ENCODE results near the gene SNRNP25. TPM values are rescaled to one million over a fixed set of nuclear protein-coding genes. Genes with fewer than 3 reads are reported as not detected.

The SNRNP25 gene
- total RNA-seq, 1 donor from 2014 or later = 85.7 TPM

DNA sequence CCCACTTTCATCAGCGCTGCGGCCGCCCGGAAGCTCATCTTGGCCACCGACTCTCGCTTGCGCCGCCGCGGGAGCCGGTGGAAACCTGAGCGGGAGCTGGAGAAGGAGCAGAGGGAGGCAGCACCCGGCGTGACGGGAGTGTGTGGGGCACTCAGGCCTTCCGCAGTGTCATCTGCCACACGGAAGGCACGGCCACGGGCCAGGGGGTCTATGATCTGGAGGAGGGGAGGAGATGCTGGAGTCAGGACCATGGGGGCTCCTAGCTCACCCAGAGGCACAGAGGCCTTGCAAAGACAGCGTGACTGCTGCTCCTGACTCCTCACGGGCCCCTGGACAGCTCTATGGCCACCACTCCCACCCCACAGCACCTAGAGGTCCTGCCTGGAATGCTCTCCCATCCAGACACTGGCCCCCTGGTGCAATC lies 9.4 kb downstream of the SNRNP25 start:
- intact Hi-C loops (cut with micrococcal nuclease) = no loop called here

- intact Hi-C loops (cut with micrococcal nuclease) = no loop called here
Observed at GRCh38 chr16:63466-63865, 9.8 kb downstream of the SNRNP25 start.

DNA sequence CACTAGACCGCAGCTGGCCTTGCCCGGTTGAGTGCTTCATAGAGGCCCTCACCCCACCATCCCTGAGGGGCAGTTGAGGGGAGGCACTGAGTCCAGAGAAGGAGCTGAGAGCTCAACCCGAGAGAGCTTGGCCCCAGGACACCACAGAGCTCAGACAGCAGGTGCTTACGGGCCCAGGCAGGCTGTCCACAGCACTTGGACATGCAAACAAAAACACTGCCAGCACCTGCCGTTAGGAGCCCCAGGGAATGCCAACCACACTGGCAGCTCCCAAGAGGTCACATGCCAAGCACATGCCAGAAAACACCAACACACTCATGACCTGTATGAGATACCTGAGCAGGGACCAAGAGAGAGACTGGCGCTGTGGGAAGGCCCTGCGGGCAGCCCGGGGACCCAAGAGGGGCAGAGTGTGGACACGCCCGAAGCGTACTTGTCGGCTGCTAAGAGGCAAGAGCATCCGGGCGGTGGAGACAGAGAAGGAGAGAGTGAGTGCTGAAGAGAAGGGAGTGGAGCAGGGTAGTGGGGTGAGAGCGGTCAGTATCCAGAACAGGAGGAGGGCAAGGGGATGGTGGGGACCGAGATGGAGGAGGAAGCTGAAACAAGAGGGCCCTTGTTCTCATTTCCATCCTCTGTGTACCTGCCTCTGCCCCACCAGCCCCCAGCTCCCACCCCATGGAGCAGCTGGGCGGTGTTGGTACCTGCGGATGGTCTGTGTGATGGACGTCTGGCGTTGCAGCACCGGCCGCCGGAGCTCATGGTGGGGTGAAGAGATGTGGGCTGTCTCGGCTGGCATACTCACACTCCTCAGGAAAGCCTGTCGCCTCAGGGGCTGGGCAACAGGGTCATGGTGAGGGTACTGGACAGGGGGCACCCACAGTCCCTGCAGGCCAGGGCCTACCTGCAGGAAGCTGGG lies 10.6 kb downstream of the SNRNP25 start:
- intact Hi-C loops (cut with micrococcal nuclease) = no loop called here

DNA sequence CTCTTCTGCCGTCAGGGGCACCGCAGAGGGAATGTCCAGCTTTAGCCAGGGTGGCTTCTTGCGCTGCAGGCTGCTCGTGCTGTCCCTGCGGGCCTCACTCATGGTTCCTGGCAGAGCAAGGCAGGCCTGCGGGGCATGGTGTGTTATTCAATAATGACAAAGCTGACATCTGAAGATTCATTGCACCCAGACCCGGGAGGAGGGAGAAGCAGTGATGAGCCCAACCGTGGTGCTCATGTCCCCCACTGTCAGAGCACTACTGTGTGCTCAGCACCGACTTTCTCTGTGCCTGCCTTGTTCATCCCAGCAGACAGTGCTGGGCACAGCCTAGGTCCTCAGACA lies 11.3 kb downstream of the SNRNP25 start:
- intact Hi-C loops (cut with micrococcal nuclease) = loop anchor here (1.0 kb wide), 5 partner anchors 12 to 297 kb away; partner anchors contain the start of genes MPG, POLR3K and SNRNP25

DNA sequence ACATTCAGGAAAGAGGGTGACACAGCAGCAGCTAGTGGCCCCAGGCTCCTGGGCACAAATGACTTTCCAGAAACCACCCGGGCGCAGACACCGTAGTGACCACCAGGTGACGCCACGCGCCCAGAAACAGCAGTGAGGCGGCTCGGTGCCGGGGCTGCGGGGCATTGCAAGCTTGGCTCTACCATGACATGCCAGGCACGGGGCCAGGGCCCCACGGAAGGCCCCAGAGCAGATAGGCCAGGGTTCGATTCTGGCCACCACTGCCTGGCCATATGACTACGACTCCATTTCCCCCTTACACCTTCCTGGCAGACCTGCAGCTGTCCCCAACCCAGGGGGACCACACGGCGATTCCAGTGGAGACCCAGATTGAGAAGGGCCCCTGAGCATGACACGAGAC lies 12.1 kb downstream of the SNRNP25 start:
- intact Hi-C loops (cut with micrococcal nuclease) = loop anchor here (1.0 kb wide), 5 partner anchors 12 to 297 kb away; partner anchors contain the start of genes MPG, POLR3K and SNRNP25

DNA sequence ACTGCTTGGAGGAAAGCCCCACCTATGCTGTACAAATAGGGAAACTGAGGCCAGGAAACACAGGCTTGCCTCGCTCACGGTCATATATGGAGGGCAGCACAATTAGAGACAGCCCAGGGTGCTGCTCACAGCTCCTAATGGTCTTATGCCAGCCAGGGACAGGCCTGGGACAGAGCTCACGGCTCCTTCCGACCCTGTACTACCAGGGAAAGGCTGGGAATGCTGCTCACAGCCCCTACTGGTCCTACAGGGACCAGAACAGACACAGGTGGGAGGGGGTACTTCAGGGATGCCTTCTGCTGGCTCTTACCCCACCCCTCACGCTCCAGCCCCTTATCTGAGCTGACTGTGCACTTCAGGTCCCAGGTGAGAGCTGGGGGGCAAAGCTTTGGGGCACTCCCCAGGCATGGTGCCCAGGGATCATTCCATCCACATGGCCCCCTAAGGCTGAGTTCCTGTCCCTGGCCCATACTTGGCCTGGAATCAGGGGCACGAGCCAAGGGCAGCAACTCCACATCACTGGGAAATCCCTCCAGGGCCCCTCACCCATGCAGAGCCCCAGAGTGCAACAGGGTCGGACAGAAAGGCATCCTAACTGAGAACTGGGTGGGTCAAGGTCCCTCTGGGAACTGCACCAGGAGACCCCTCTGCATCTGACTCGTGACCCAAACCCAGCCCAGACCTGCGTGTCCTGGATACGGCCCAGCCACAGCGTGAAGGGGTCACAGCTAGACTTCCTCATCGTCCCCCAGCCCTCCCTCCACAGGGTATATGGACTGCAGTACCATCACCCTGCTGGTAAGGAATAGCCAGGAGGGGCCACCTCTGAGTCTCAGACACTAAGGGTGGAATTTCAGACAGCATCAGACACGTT lies 12.9 kb downstream of the SNRNP25 start:
- intact Hi-C loops (cut with micrococcal nuclease) = no loop called here

DNA sequence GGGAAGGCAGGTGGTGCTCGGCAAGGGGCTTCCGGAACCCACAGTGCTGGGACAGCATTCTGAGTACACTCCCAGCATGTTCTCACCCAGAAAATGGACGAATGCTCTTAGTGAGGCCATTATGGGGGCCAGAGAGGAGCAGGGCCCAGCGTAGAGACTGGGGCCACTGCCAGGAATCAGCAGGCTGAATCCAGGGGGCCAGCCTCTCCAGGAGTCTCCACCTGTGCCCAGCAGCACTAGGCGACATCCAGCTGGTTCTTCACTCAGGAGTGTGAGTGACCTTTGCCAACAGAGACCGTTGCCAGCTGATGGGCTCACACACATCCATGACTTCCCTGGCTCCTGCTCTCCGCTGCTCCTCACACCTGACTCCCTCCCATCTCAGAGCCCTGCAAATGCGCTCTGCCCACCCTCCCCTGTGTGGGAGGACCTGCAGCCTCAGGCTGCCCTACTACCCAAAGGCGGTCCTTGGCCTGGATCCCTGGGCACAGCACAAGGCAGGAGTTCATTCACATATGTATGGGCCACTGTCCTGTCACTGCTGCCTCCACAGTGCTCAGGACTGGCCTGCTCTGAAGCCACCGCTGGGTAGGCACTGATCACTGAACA lies 13.7 kb downstream of the SNRNP25 start:
- intact Hi-C loops (cut with micrococcal nuclease) = no loop called here

DNA sequence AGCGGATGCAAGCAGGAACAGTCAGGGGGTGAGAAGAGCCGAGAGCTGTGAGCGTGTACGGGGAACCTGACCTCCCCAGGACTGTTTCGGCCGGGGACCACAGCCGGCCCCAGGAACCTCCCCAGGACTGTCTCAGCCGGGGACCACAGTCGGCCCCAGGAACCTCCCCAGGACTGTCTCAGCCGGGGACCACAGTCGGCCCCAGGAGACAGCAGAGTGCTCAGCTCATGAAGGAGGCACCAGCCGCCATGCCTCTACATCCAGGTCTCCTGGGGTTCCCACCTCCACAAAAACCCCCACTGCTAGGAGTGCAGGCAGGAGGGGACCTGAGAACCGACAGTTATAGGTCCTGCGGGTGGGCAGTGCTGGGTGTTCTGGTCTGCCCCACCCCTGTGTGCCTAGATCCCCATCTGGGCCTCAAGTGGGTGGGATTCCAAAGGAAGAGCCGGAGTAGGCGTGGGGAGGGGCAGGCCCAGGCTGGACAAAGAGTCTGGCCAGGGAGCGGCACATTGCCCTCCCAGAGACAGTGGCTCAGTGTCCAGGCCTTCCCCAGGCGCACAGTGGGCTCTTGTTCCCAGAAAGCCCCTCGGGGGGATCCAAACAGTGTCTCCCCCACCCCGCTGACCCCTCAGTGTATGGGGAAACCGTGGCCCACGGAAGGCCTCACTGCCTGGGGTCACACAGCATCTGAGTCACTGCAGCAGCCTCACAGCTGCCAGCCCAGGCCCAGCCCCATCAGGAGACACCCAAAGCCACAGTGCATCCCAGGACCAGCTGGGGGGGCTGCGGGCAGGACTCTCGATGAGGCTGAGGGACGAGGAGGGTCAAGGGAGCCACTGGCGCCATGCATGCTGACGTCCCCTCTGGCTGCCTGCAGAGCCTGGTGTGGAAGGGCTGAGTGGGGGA lies 14.5 kb downstream of the SNRNP25 start:
- intact Hi-C loops (cut with micrococcal nuclease) = no loop called here

DNA sequence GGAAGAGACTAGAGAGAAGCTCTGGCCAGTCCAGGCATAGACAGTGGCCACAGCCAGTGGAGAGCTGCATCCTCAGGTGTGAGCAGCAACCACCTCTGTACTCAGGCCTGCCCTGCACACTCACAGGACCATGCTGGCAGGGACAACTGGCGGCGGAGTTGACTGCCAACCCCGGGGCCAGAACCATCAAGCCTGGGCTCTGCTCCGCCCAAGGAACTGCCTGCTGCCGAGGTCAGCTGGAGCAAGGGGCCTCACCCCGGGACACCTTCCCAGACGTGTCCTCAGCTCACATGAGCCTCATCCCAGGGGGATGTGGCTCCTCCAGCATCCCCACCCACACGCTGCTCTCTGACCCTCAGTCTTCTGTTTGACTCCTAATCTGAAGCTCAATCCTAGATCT lies 15.6 kb downstream of the SNRNP25 start:
- intact Hi-C loops (cut with micrococcal nuclease) = no loop called here

- intact Hi-C loops (cut with micrococcal nuclease) = no loop called here
Observed at GRCh38 chr16:71210-71539, 17.5 kb downstream of the SNRNP25 start.

- intact Hi-C loops (cut with micrococcal nuclease) = no loop called here
Observed at GRCh38 chr16:71540-72401, 18.1 kb downstream of the SNRNP25 start.

- intact Hi-C loops (cut with micrococcal nuclease) = no loop called here
Observed at GRCh38 chr16:72561-73548, 19.2 kb downstream of the SNRNP25 start, which contains the start of gene RHBDF1. Gene RHBDF1 (minus strand): TSS chr16:72631. CDS start chr16:65015, 7,616 bp downstream.

- intact Hi-C loops (cut with micrococcal nuclease) = no loop called here
Observed at GRCh38 chr16:74051-74746, 20.6 kb downstream of the SNRNP25 start.

DNA sequence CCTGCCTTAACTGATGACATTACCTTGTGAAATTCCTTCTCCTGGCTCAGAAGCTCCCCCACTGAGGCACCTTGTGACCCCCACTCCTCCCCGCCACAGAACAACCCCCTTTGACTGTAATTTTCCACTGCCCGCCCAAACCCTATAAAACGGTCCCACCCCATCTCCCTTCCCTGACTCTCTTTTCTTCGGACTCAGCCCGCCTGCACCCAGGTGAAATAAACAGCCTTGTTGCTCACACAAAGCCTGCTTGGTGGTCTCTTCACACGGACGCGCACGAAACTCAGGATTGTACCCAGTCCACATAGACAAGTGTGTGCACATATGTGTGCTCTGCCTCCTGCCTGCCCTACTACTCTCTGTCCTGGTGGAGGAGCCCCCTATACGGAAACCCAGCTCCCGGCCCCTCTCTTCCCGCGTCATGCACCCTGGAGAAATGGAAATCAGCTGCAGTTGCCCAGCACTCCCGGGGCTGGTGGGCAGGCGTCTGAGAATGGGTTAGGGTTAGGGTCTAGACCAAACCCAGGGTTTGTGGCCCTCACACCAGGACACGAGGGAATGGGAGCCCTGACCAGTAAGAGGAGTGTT lies 21.2 kb downstream of the SNRNP25 start:
- intact Hi-C loops (cut with micrococcal nuclease) = no loop called here

GRCh38 chr16:75580-76501 lies 22.2 kb downstream of the SNRNP25 start:
- intact Hi-C loops (cut with micrococcal nuclease) = no loop called here

DNA sequence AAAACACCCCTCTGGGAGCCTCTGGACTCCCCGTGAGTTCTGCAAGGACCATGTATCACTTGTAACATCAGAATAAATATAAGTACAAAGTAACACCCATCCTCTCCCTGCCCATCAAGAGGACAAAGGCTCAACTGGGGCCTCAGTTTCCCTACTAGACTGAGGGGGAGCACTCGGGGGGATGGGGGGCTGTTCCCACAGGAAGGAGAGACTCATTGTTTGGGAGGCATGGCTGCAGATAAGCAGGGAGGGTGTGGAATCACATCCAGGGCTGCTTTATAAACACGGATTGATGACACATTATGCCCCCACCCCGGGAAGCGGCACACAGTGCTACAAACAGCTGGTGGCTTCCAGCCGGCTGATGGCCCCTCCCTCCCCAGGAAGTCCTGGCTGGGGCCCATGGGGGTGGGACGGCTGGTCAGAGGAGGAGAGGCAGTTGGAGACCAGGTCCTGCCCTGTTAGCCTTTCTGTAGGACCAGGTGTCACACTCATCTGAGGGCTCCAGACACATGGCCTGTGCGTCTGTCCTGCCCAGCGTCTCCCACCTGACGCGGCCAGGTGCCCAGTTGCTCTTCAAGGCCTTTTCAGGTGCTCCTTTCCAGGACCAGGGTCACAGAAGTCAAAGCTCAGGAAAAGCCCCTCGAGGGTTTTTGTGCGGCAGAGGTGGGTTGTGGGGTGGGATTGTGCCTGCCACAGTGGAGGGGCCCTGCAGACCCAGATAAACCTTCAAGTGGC lies 23.1 kb downstream of the SNRNP25 start:
- intact Hi-C loops (cut with micrococcal nuclease) = no loop called here

Measured in T-helper 2 cell treated with Interferon-gamma antibody and Interleukin-4, amounts not matched to agents 100 ng/mL and 5 ng/mL, for 36 hours (primary cell).